Testis (tissue), 2 donors: ENCODE data around the gene IDI2.

Experiments used
- CTCF ChIP-seq, 3 experiments: fragments of 450-650 bp in 2 of 3; fragments of 200-600 bp in 1 of 3; sonication (generic) in 1 of 3; IDR thresholded peaks; one replicate each; pipeline ENCODE4 v1.5.1; 2016 to 2019; ENCODE audit warnings: antibody characterized with exemption in 3 of 3, mild to moderate bottlenecking in 2 of 3, moderate library complexity in 1 of 3
- POLR2A ChIP-seq: fragments of 450-650 bp; IDR thresholded peaks from one replicate; pipeline ENCODE4 v1.6.1; 2017; ENCODE audit warnings: antibody characterized with exemption, mild to moderate bottlenecking, moderate library complexity

- TF ChIP-seq POLR2A (no peak), CTCF (IDR thresholded peaks at IDR 0.05) (peak in 1 of 3 experiments; percentile 24)
Observed at GRCh38 chr10:1074748-1075308, 49.2 kb upstream of the IDI2 start.
